BJ (cell line): ENCODE measurements around the gene FLYWCH2. TPM values are rescaled to one million over a fixed set of nuclear protein-coding genes. Genes with fewer than 3 reads are reported as not detected.
A peak's percentile ranks its signal among the peaks of the same experiment; 100 is the strongest.

Source experiments
- CTCF ChIA-PET: fragments of 350-600 bp; formaldehyde crosslinking; extraction: SDS; loops from one replicate; lab custom pipeline; 2021; ENCODE audit warnings: antibody characterized with exemption, inconsistent platforms; lab: Yijun Ruan, JAX
- POLR2A ChIA-PET: fragments of 300-600 bp; sonication (Branson Sonifier 250); formaldehyde crosslinking; extraction: SDS; loops from one replicate; lab custom pipeline; 2021; ENCODE audit warnings: antibody characterized with exemption; lab: Charles Lee
- DNase-seq: peaks from one replicate; pipeline ENCODE4 v3.0.0-alpha.2; 2011; ENCODE audit warnings: low read depth
- H3K27me3 ChIP-seq: 2 replicates; pipeline ENCODE4 v1.6.0; 2011; ENCODE audit warnings: low read length; ENCODE audit not compliant: control insufficient read depth, insufficient read depth
- H3K36me3 ChIP-seq: 2 replicates; pipeline ENCODE4 v1.5.1; 2011; ENCODE audit warnings: low read length; ENCODE audit not compliant: control insufficient read depth, insufficient read depth
- H3K4me3 ChIP-seq: 2 replicates; pipeline ENCODE4 v1.5.1; 2011; ENCODE audit warnings: low read depth, mild to moderate bottlenecking, control low read depth, low read length
- CTCF ChIP-seq: IDR thresholded peaks from 2 replicates; pipeline ENCODE4 v1.5.1; 2011; ENCODE audit warnings: low read depth, mild to moderate bottlenecking, control low read depth, inconsistent platforms, low read length, moderate library complexity; ENCODE audit not compliant: insufficient read depth
- polyA plus RNA-seq: library from polyadenylated mRNA; depleted of rRNA; stranded (reverse); fragments of >200 nt; gene quantifications from 2 replicates; pipeline ENCODE4 v1.2.3, GENCODE V29; 2011

FLYWCH2 gene
- polyA plus RNA-seq, 1 experiment = 39.9 TPM

GRCh38 chr16:2912330-2913199 is 29.6 kb downstream of the FLYWCH2 start:
- Histone ChIP-seq H3K27me3 (no peaks in the 10 kb centered on the region), H3K36me3 (peaks cover 4% of the 10 kb centered on the region), H3K4me3 (peak overlapping the region; percentile 89)
- ChIA-PET CTCF (interaction anchor here (0.6 to 2.8 kb wide), 9 partner anchors 9 to 74 kb away, joined by 3 to 16 read pairs (median 4); no protein-coding TSS in a partner anchor), POLR2A (interaction anchor here (1.0 kb wide), 1 partner anchor 30 kb away, joined by 3 read pairs; the partner anchor contains the start of gene FLYWCH2)
- no peak for DNase-seq
- no peak for TF ChIP-seq CTCF

GRCh38 chr16:2913603-2914002 is 30.6 kb downstream of the FLYWCH2 start:
- no peak for TF ChIP-seq CTCF
- CTCF ChIA-PET = interaction anchor here (0.6 to 2.3 kb wide), 3 partner anchors 13 to 45 kb away, joined by 3 to 7 read pairs (median 3); no protein-coding TSS in a partner anchor
- Histone ChIP-seq H3K4me3 (no peak overlapping the region), H3K27me3 (no peaks in the 10 kb centered on the region), H3K36me3 (peaks cover 4% of the 10 kb centered on the region)
- no peak for DNase-seq
- POLR2A ChIA-PET = no interaction called here

DNA sequence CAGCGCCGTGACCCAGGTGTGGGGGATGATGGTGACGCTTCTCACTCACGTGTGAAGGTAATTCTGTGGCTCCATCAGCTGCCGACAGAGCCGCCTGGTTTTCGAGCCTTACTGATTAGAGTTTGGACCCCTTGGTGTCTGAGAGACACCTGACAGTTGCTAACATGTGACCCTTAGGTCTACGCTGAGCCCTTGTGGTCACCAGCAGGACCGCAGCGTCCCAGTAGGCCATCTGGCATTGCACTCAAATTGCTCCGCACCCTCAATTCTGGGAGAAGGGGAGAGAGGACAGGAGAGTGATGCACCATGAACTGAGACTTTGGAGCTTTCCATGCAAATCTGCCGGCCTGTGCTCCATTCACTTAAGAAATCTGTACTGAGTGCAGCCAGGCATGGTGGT is 31.2 kb downstream of the FLYWCH2 start:
- CTCF ChIA-PET = interaction anchor here (0.6 to 7.6 kb wide), 4 partner anchors 9 to 75 kb away, joined by 3 to 35 read pairs (median 4); no protein-coding TSS in a partner anchor
- no peak for DNase-seq

GRCh38 chr16:2915196-2915929 is 32.3 kb downstream of the FLYWCH2 start:
- no peaks in the 10 kb centered on the region for H3K27me3 ChIP-seq
- no peak for TF ChIP-seq CTCF
- peaks cover 5% of the 10 kb centered on the region for H3K36me3 ChIP-seq
- no peak overlapping the region for H3K4me3 ChIP-seq
- ChIA-PET CTCF (interaction anchor here (0.8 to 7.6 kb wide), 3 partner anchors 9 to 76 kb away, joined by 3 to 35 read pairs (median 24); no protein-coding TSS in a partner anchor), POLR2A (no interaction called here)
- DNase-seq = no peak

More for the DNA sequence above, 31.2 kb downstream of the FLYWCH2 start:
- POLR2A ChIA-PET = interaction anchor here (0.7 kb wide), 1 partner anchor 15 kb away, joined by 8 read pairs; no protein-coding TSS in a partner anchor
- H3K36me3 ChIP-seq = peaks cover 4% of the 10 kb centered on the region
- H3K27me3 ChIP-seq = no peaks in the 10 kb centered on the region
- no peak overlapping the region for H3K4me3 ChIP-seq
- no peak for TF ChIP-seq CTCF
